SK-MEL-5 (cell line): Measurements from ENCODE around the gene PRMT7. TPM values are rescaled to one million over a fixed set of nuclear protein-coding genes. Genes with fewer than 3 reads are reported as not detected.

Experiments
- DNase-seq: peaks from one replicate; pipeline ENCODE4 v3.0.0-alpha.2; 2016; ENCODE audit warnings: low read depth, low spot score
- in situ Hi-C: cut with HindIII; loops from 2 replicates; pipeline ENCODE4 v1.10.0; 2016; ENCODE audit warnings: low sequenced_read_pairs, high pct_unique_total_duplicates, low pct_unique_long_range_greater_than_20kb
- total RNA-seq: library from RNA; depleted of rRNA; stranded (reverse); fragments of >200 nt; shearing (Covaris generic); gene quantifications from 2 replicates; pipeline ENCODE4 v1.2.3, GENCODE V29; 2014

Gene PRMT7
- total RNA-seq, 1 experiment from 2014 or later, result 56.6 TPM

GRCh38 chr16:68354816-68355215, 44.0 kb downstream of the PRMT7 start:
- in situ Hi-C loops, result no loop called here
- no peak for DNase-seq

- DNase-seq, result no peak
- in situ Hi-C loops, result no loop called here
Measured at GRCh38 chr16:68355447-68356248, 44.8 kb downstream of the PRMT7 start.

DNA sequence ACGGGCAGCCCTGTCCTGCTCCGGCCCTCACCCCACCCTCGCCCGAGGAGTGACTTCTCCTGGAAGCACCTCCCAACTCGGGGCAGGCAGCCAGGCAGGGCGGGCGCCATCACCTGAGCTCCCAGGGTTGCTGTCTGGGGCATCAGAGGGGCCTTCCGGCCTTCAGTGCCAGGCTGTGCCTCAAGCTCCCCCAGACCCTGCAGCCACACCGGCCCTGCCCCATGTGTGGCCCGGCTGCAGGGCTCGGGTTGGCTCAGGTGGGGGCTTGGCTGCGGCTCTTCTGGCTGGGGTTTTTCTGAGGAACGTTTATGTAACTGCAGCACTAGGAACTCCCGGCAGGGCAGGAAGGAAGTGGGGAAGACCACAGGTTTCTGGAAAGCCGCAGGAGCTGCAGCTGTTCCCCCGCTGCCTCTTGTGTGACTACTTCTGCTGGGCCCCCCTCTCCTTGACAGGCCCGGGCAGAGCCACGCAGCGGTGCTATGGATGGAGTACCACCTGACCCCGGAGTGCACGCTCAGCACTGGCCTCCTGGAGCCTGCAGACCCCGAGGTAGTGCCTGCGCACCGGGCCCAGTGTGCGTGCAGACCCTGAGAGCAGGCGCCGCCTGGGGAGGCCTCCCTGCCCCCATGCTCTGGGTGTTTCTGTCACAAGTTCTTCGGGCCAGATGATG, 45.6 kb downstream of the PRMT7 start:
- in situ Hi-C loops, result no loop called here

GRCh38 chr16:68356919-68357286, 46.1 kb downstream of the PRMT7 start:
- no peak for DNase-seq
- in situ Hi-C loops, result no loop called here

More for the DNA sequence above, 45.6 kb downstream of the PRMT7 start:
- no peak for DNase-seq

DNA sequence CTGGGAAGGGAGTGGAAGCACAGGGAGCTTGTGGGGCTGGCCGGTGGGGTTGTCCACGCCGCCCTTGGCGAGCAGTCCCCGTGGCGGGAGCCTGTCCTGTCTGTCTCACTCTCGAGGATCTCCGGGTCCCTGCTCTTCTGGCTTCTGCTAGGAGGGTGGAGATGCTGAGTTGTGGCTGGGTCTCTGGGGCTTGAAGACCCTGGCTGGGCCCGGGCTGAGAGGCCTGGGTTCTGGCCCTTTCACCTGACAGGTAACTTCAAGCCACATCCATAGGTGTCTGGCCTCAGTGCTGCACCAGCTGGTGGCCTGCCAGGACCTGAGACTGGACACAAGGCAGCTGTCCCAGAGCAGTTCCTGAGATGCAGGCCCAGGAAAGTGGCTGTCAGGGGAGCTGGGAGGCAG, 46.7 kb downstream of the PRMT7 start:
- DNase-seq, result no peak
- in situ Hi-C loops, result no loop called here

- in situ Hi-C loops, result no loop called here
- no peak for DNase-seq
Measured at GRCh38 chr16:68357923-68358322, 47.1 kb downstream of the PRMT7 start.

- DNase-seq, result no peak
- in situ Hi-C loops, result no loop called here
Measured at GRCh38 chr16:68358951-68359350, 48.1 kb downstream of the PRMT7 start.

GRCh38 chr16:68359398-68360191, 48.8 kb downstream of the PRMT7 start:
- DNase-seq, result no peak
- in situ Hi-C loops, result no loop called here

GRCh38 chr16:68360547-68360946, 49.7 kb downstream of the PRMT7 start:
- no peak for DNase-seq
- in situ Hi-C loops, result no loop called here

DNA sequence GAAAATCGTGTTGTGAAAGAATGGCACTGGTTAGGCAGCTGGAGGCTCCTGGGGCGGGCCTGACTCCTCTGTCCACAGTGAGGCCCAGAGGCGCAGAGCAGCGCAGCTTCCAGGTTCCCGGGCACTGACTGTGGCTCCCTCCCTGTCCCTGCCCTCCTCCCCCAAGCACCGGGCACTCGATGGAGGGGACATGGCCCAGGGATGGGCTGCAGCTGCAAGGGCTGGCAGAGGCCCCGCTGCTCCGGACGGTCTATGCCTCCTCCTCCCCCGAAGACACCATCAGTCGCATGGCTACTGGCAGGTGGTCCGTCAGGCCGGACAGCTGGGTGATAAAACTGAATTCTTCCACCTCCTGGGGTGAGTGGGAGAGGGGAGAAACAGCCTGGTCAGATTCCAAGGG, 50.1 kb downstream of the PRMT7 start:
- in situ Hi-C loops, result no loop called here
- no peak for DNase-seq

- in situ Hi-C loops, result no loop called here
- no peak for DNase-seq
Measured at GRCh38 chr16:68361485-68361884, 50.7 kb downstream of the PRMT7 start.

- DNase-seq, result no peak
- in situ Hi-C loops, result no loop called here
Measured at GRCh38 chr16:68362262-68362913, 51.6 kb downstream of the PRMT7 start.

DNA sequence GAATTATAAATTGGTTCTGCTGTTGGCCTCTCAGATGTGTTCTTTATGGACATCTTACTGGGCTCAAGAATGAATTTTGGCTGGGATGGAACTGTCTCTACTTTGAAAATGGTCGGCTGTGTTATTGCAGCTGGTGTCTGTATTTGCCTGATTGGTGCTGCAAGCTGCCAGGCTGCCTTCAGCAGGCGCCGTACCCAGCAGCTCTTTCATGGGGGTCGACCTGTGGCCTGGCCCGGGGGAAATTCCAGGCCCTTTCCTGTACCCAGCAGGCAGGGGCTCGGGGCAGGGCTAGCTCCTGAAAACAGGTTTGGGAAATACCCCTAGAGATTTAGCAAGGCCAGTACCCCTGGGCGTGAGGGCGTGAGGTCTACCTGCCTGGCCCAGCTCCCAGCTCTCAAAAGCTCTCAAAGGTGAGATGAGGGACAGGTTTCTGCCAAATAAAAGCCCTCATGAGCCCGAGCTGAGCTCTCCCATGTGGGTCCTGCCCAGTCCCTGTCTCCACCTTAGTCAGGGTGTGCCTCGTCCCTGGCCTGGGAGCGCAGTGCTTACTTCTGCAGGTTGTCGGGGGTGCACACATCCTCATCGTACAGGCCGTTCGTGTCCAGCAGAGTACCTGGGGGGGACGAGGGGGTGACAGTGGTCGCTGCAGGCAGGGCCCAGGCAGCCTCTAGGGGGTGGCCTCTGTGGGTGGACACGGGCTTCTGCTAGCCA, 52.3 kb downstream of the PRMT7 start:
- no peak for DNase-seq
- in situ Hi-C loops, result no loop called here

GRCh38 chr16:68363658-68364521, 53.1 kb downstream of the PRMT7 start:
- in situ Hi-C loops, result no loop called here
- no peak for DNase-seq

DNA sequence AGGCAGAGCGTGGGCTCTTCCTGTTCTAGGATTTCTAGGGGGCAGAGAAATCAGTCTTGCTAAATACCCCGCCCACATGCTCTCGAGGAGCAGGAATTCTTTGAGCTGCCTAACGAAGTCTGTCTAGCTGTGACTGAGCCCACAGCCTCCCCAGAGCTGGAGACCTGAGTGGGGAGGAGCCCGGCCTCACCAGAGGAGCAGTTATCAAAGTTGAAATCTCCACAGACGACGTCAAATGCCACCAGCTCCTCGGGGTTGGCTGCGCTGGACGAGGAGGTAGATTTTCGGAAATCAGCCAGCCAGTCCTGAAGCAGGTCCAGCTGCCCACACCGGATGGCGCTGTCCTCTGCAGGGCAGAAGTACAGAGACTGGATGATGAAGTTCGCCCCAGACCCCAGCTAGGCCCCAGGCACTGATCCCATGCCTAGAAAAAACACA, 53.8 kb downstream of the PRMT7 start:
- DNase-seq, result no peak
- in situ Hi-C loops, result no loop called here

DNA sequence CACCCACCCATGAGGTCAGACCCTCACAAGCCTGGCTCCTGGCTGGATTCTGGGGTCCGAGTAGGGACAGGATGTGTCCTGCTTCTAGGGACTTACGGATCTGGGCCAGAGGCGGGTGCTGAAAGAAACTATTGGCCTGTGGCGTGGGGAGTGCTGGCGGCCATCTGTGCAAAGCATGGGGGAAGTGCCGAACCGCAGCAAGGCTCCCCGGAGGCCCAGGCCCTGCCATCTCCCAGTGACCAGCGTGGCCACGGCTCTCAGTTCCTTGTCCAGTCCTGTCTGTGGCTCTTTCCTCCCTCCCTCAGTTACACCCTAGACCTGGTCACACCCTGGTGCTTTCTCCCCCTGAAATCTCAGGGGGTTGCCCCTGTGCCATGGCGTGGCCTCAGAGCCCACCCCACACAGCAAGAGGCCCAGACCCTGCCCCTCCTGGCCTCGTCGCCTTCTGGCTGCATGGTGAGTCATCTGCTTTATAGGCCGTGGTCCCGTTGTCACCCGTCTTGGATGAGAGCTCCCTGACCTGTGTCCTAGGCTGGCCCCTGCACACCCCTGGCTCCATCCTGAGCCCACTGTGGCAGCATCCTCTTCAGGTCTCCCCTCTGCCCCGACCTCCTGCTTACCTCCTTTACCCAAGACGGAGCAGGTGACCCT, 54.5 kb downstream of the PRMT7 start:
- DNase-seq, result no peak
- in situ Hi-C loops, result no loop called here
